IPS DF 4.7 (cell line): ENCODE measurements around the gene BLOC1S6.

Experiments used
- DNase-seq: peaks from one replicate; pipeline ENCODE4 v3.0.0-alpha.2; 2013; ENCODE audit warnings: low spot score; ENCODE audit errors: extremely low read depth

Gene BLOC1S6

GRCh38 chr15:45587863-45588170 lies 638 bp downstream of the BLOC1S6 start:
- DNase-seq: no peak

- no peak for DNase-seq
Observed at GRCh38 chr15:45588219-45588875, 1.2 kb downstream of the BLOC1S6 start.

- DNase-seq: no peak
Observed at GRCh38 chr15:45589256-45589655, 2.1 kb downstream of the BLOC1S6 start.

GRCh38 chr15:45594319-45594718 lies 7.1 kb downstream of the BLOC1S6 start:
- DNase-seq: no peak

- no peak for DNase-seq
Observed at GRCh38 chr15:45594835-45595530, 7.8 kb downstream of the BLOC1S6 start.

GRCh38 chr15:45603881-45604280 lies 16.7 kb downstream of the BLOC1S6 start:
- DNase-seq: no peak

GRCh38 chr15:45604326-45604725 lies 17.1 kb downstream of the BLOC1S6 start:
- DNase-seq: no peak

- no peak for DNase-seq
Observed at GRCh38 chr15:45606413-45606812, 19.2 kb downstream of the BLOC1S6 start.

- no peak for DNase-seq
Observed at GRCh38 chr15:45606841-45607240, 19.7 kb downstream of the BLOC1S6 start.

- no peak for DNase-seq
Observed at GRCh38 chr15:45611305-45611704, 24.1 kb downstream of the BLOC1S6 start.

- DNase-seq: no peak
Observed at GRCh38 chr15:45612790-45613415, 25.7 kb downstream of the BLOC1S6 start.

GRCh38 chr15:45616901-45617323 lies 29.7 kb downstream of the BLOC1S6 start:
- DNase-seq: no peak

- no peak for DNase-seq
Observed at GRCh38 chr15:45618813-45619212, 31.6 kb downstream of the BLOC1S6 start.

GRCh38 chr15:45628136-45628535 lies 41.0 kb downstream of the BLOC1S6 start:
- no peak for DNase-seq

GRCh38 chr15:45630917-45631691 lies 43.9 kb downstream of the BLOC1S6 start:
- DNase-seq: no peak

GRCh38 chr15:45631776-45632175 lies 44.6 kb downstream of the BLOC1S6 start:
- DNase-seq: no peak

GRCh38 chr15:45634432-45635190 lies 47.4 kb downstream of the BLOC1S6 start, which contains the start of gene SQOR:
Gene SQOR, plus strand, starts transcription at chr15:45635029. Its CDS starts 23,895 bp downstream, at chr15:45658924.
- no peak for DNase-seq

GRCh38 chr15:45635191-45635638 lies 48.0 kb downstream of the BLOC1S6 start:
- no peak for DNase-seq

- DNase-seq: no peak
Observed at GRCh38 chr15:45635763-45636292, 48.6 kb downstream of the BLOC1S6 start.

GRCh38 chr15:45637141-45637540 lies 50.0 kb downstream of the BLOC1S6 start:
- DNase-seq: no peak

GRCh38 chr15:45637552-45638033 lies 50.4 kb downstream of the BLOC1S6 start:
- DNase-seq: no peak
